NB4 (cell line): ENCODE data around the gene FMO5.

ENCODE experiments used
- DNase-seq: peaks from one replicate; pipeline ENCODE4 v3.0.0; 2010; ENCODE audit warnings: low read depth
- H3K4me3 ChIP-seq: one replicate; pipeline ENCODE4 v1.5.1; 2011; ENCODE audit warnings: mild to moderate bottlenecking, low read depth, low read length, moderate library complexity
- MYC ChIP-seq: IDR thresholded peaks from 2 replicates; pipeline ENCODE4 v1.6.1; 2011; ENCODE audit warnings: low read depth, low read length
- POLR2A ChIP-seq: IDR thresholded peaks from 2 replicates; pipeline ENCODE4 v1.6.1; 2011; ENCODE audit warnings: mild to moderate bottlenecking; ENCODE audit not compliant: insufficient read length; ENCODE audit errors: extremely low read depth
- TF ChIP-seq, protein P1 (sequence below): IDR thresholded peaks from one replicate; pipeline ENCODE4 v1.5.1; 2012; ENCODE audit warnings: low read depth, low read length
- TF ChIP-seq, protein P2 (sequence below): IDR thresholded peaks from 2 replicates; pipeline ENCODE4 v1.6.1; 2011; ENCODE audit warnings: low read depth, low read length

Gene FMO5

DNA sequence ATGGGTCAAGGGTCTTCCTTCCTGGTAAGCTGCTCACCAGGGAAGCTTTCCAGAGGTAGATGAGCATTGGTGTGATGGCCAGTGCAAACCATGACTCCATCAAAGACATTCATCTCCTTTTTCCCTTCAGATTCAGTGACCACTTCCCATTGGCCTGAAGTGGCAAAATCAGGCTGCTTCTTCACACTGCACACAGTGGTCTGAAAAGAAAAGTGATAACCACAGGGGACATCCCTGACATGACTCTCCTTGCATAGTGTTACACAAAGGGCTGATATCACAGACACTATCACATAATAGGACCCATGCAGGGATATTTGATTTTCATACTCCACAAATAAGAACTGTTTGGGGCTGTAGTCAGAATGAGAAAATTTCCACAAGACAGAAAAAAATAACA, 11.9 kb downstream of the FMO5 start:
- TF ChIP-seq MYC: no peak
- TF ChIP-seq, protein P1, sequence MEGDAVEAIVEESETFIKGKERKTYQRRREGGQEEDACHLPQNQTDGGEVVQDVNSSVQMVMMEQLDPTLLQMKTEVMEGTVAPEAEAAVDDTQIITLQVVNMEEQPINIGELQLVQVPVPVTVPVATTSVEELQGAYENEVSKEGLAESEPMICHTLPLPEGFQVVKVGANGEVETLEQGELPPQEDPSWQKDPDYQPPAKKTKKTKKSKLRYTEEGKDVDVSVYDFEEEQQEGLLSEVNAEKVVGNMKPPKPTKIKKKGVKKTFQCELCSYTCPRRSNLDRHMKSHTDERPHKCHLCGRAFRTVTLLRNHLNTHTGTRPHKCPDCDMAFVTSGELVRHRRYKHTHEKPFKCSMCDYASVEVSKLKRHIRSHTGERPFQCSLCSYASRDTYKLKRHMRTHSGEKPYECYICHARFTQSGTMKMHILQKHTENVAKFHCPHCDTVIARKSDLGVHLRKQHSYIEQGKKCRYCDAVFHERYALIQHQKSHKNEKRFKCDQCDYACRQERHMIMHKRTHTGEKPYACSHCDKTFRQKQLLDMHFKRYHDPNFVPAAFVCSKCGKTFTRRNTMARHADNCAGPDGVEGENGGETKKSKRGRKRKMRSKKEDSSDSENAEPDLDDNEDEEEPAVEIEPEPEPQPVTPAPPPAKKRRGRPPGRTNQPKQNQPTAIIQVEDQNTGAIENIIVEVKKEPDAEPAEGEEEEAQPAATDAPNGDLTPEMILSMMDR: no peak
- TF ChIP-seq, protein P2, sequence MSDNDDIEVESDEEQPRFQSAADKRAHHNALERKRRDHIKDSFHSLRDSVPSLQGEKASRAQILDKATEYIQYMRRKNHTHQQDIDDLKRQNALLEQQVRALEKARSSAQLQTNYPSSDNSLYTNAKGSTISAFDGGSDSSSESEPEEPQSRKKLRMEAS: no peak
- TF ChIP-seq POLR2A: no peak
- DNase-seq: no peak
- no peak overlapping the region for H3K4me3 ChIP-seq

DNA sequence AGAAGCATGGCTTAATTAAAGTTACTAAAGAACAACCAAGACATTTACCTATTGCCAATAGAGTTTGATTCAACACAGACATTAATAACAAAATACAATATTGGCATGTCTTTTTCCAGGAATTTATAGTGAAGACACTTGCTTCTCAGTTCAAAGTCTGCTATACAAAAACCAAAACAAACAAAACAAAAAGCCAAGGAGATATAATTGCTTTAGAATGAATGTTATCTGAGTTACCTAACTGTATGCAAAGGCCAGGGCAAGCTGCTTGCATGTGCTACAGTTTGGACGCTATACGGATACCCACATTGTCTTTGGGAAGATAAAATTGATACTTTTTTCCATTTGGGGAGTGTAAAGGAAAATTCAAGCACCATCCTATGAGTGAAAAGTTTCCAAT, 13.6 kb downstream of the FMO5 start:
- H3K4me3 ChIP-seq: no peak overlapping the region
- TF ChIP-seq, protein P2: no peak
- TF ChIP-seq, protein P1: no peak
- no peak for TF ChIP-seq MYC
- no peak for TF ChIP-seq POLR2A
- no peak for DNase-seq

DNA sequence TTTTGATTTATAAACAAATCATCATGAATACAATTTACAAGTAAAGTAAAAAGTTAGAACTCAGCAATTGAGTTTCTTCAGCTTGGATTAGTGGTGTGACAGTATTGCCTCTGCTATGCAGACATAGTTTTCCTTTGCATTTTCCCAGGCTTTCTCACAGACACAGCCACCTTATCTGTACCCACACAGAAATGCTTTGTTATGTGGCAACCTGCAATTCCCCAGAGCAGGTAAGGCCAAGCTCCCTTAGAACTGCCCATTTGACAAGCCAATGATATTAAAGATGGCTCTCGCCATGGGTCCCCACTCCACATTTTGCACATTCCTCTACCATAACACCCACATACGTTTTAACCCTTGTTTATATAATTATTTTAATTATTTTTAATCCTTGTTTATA, 14.2 kb downstream of the FMO5 start:
- H3K4me3 ChIP-seq: no peak overlapping the region
- TF ChIP-seq POLR2A: no peak
- TF ChIP-seq, protein P1: no peak
- TF ChIP-seq, protein P2: no peak
- TF ChIP-seq MYC: no peak
- no peak for DNase-seq

DNA sequence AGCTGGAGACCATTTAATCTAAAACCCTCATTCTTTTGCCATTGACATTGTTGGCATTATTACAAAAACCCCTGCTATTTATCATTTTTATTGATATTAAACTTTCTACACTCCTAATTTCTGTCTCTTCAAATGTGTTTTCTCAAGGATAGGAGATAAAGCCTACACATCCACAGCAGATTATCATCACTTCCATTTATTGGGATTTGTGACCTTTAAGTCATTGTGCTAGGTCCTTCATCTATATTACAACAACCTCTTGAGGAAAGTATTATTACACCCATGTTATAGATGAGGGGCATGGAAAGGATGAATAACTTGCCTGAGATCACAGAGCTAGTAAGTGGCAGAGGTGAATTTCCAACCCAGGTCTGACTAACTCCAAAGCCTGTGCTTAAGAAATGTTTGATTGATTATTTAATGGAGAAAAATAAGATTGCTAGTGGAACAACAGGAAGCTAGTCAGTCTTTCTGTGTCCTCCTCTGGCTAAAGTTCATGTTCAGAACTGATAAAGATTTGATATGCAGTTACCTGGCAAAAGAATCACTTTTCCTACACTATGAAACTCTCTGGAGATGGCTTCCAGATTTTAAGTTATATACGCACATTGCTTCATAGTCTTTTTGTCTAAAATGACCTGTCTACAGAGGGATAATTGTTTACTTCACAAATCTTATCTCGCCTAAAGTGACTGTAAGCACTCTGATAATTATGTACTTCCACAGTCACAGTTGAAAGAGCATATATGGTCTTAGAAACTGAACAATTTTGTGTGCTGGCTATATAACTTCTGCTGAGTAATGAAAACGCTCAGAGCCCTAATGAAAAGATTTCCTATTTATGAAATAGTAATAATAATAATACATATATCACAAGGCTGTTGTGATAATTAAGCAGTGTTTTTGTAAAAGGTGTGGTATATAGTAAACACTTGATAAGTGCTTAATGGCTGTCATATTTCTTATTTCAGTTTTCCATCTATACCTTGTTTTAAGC, 15.0 kb downstream of the FMO5 start:
- H3K4me3 ChIP-seq: no peak overlapping the region
- no peak for DNase-seq
- TF ChIP-seq, protein P2: no peak
- TF ChIP-seq POLR2A: no peak
- TF ChIP-seq, protein P1: no peak
- no peak for TF ChIP-seq MYC

DNA sequence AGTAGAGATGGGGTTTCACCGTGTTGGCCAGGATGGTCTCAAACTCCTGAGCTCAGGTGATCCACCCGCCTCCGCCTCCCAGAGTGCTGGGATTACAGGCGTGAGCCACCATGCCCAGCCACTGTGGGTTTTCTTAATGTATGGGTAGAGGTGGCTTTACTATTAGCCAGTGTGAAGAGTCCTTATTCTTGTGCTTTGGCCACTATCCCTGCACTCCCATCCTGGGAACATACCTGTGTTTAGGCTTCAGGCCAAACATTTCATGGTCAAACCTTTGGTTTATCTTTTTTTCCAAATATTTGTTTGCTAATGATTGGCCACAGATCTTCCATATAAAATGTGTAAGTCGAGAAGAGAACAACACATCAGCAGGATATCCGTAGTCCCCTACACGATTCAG, 16.5 kb downstream of the FMO5 start:
- no peak overlapping the region for H3K4me3 ChIP-seq
- TF ChIP-seq POLR2A (no peak), MYC (no peak)
- TF ChIP-seq, protein P2: no peak
- TF ChIP-seq, protein P1: no peak
- DNase-seq: no peak
